Fibroblast of lung (primary cell): ENCODE measurements around the gene SMAD3. TPM values are rescaled to one million over a fixed set of nuclear protein-coding genes. Genes with fewer than 3 reads are reported as not detected.

ENCODE experiments used
- DNase-seq, 2 donors: peaks; one replicate each; pipeline versions ENCODE4 v3.0.0 to v3.0.0-alpha.2; 2010; ENCODE audit warnings: low read depth in 2 of 2
- H2AFZ ChIP-seq: 2 replicates; pipeline ENCODE4 v1.5.1; 2012; ENCODE audit warnings: low read length, control low read depth, inconsistent platforms
- H3K27ac ChIP-seq: 2 replicates; pipeline ENCODE4 v1.5.1; 2011; ENCODE audit warnings: low read length, control low read depth; ENCODE audit not compliant: insufficient read depth
- H3K27me3 ChIP-seq: 2 replicates; pipeline ENCODE4 v1.5.1; 2011; ENCODE audit warnings: mild to moderate bottlenecking, low read length; ENCODE audit not compliant: control insufficient read depth, insufficient read depth
- H3K36me3 ChIP-seq: 2 replicates; pipeline ENCODE4 v1.5.1; 2011; ENCODE audit warnings: low read length; ENCODE audit not compliant: control insufficient read depth, insufficient read depth
- H3K4me1 ChIP-seq: 2 replicates; pipeline ENCODE4 v1.5.1; 2011; ENCODE audit warnings: low read length; ENCODE audit not compliant: control insufficient read depth, insufficient read depth; ENCODE audit errors: extremely low read depth
- H3K4me2 ChIP-seq: 2 replicates; pipeline ENCODE4 v1.5.1; 2011; ENCODE audit warnings: low read length, control low read depth; ENCODE audit not compliant: insufficient read depth; ENCODE audit errors: extremely low read depth
- H3K4me3 ChIP-seq, 4 experiments: fragments of 200-600 bp in 1 of 4; sonication (generic) in 1 of 4; replicated peaks in 1 of 4; 2 replicates each; pipeline ENCODE4 v1.5.1; 2011 to 2016; ENCODE audit warnings: low read length in 4 of 4, low read depth in 3 of 4, mild to moderate bottlenecking in 3 of 4, control low read depth in 2 of 4, inconsistent platforms in 1 of 4, mixed read lengths in 1 of 4; ENCODE audit not compliant: insufficient read depth in 1 of 4; ENCODE audit errors: control extremely low read depth in 1 of 4
- H3K79me2 ChIP-seq: 2 replicates; pipeline ENCODE4 v1.5.1; 2012; ENCODE audit warnings: mild to moderate bottlenecking, low read length, inconsistent platforms; ENCODE audit not compliant: control insufficient read depth, insufficient read depth
- H3K9ac ChIP-seq: 2 replicates; pipeline ENCODE4 v1.5.1; 2011; ENCODE audit warnings: mild to moderate bottlenecking, low read length, control low read depth; ENCODE audit not compliant: insufficient read depth
- H3K9me3 ChIP-seq: 2 replicates; pipeline ENCODE4 v1.5.1; 2012; ENCODE audit warnings: low read depth, low read length; ENCODE audit not compliant: control insufficient read depth, insufficient read depth
- H4K20me1 ChIP-seq: 2 replicates; pipeline ENCODE4 v1.5.1; 2011; ENCODE audit warnings: low read length; ENCODE audit not compliant: control insufficient read depth, insufficient read depth; ENCODE audit errors: extremely low read depth
- CTCF ChIP-seq, 2 donors: IDR thresholded peaks in 1 of 2; conservative IDR thresholded peaks in 1 of 2; 1 replicate in 1 of 2; 2 replicates in 1 of 2; pipeline ENCODE4 v1.5.1; 2011 to 2012; ENCODE audit warnings: low read length in 2 of 2, control low read depth in 1 of 2, inconsistent platforms in 1 of 2, low read depth in 1 of 2, mild to moderate bottlenecking in 1 of 2
- EZH2 ChIP-seq: IDR thresholded peaks from 2 replicates; pipeline ENCODE4 v1.5.1; 2012; ENCODE audit warnings: low read length, control low read depth, mild to moderate bottlenecking; ENCODE audit errors: missing control alignments
- polyA plus RNA-seq, 2 donors: library from polyadenylated mRNA; depleted of rRNA in 1 of 2; stranded (reverse) in 1 of 2; unstranded in 1 of 2; fragments of >200 nt; gene quantifications; 2 replicates each; pipeline ENCODE4 v1.2.1, GENCODE V29; 2011 to 2012; ENCODE audit warnings: missing spikeins in 1 of 2
- total RNA-seq: library from RNA; depleted of rRNA; stranded (reverse); fragments of >200 nt; gene quantifications from 2 replicates; pipeline ENCODE4 v1.2.1, GENCODE V29; 2014

Gene SMAD3
- total and polyA plus RNA-seq, 2 donors (not counting 1 experiment from before 2014, with no cell fraction given): 69.9 to 173 TPM

- no peak for TF ChIP-seq EZH2
- TF ChIP-seq CTCF (conservative IDR thresholded peaks at IDR 0.05 in 1 of 2, IDR thresholded peaks at IDR 0.05 in 1 of 2; ENCODE audit: low read depth in 1 of 2, low read length in 2 of 2): peak in 1 of 2 donors; percentile 29
- no peaks in the 10 kb centered on the region for H3K9me3 ChIP-seq
- peak overlapping the region; percentile 95 for H3K27ac ChIP-seq
- H3K4me1 ChIP-seq: peaks cover 77% of the 10 kb centered on the region
- no peaks in the 10 kb centered on the region for H4K20me1 ChIP-seq
- peaks cover 13% of the 10 kb centered on the region for H3K36me3 ChIP-seq
- H3K9ac ChIP-seq: peak overlapping the region; percentile 47
- peaks cover 90% of the 10 kb centered on the region for H3K79me2 ChIP-seq
- H3K4me3 ChIP-seq: no peak overlapping the region
- H2AFZ ChIP-seq: no peak overlapping the region
- H3K27me3 ChIP-seq: no peaks in the 10 kb centered on the region
- H3K4me2 ChIP-seq: peak overlapping the region; percentile 56
- peak; percentile 98 to 99 for DNase-seq
These were observed 39.9 kb downstream of the SMAD3 start for GRCh38 chr15:67105065-67105951.

- Histone ChIP-seq H3K36me3 (peaks cover 13% of the 10 kb centered on the region), H3K4me3 (no peak overlapping the region), H3K9me3 (no peaks in the 10 kb centered on the region), H3K27me3 (no peaks in the 10 kb centered on the region), H4K20me1 (no peaks in the 10 kb centered on the region), H3K9ac (peak overlapping the region; percentile 49), H3K79me2 (peaks cover 91% of the 10 kb centered on the region), H3K4me1 (peaks cover 74% of the 10 kb centered on the region), H2AFZ (no peak overlapping the region), H3K27ac (peak overlapping the region; percentile 95), H3K4me2 (peak overlapping the region; percentile 64)
- no peak for TF ChIP-seq CTCF (conservative IDR thresholded peaks at IDR 0.05 in 1 of 2, IDR thresholded peaks at IDR 0.05 in 1 of 2; ENCODE audit: low read depth in 1 of 2, low read length in 2 of 2)
- TF ChIP-seq EZH2: no peak
- DNase-seq: no peak
These were observed 40.8 kb downstream of the SMAD3 start for GRCh38 chr15:67105991-67106763.

- peaks cover 91% of the 10 kb centered on the region for H3K79me2 ChIP-seq
- peak overlapping the region; percentile 64 for H3K4me2 ChIP-seq
- H4K20me1 ChIP-seq: no peaks in the 10 kb centered on the region
- H3K9ac ChIP-seq: peak overlapping the region; percentile 49
- peaks cover 13% of the 10 kb centered on the region for H3K36me3 ChIP-seq
- H2AFZ ChIP-seq: no peak overlapping the region
- H3K4me3 ChIP-seq: no peak overlapping the region
- TF ChIP-seq CTCF (conservative IDR thresholded peaks at IDR 0.05 in 1 of 2, IDR thresholded peaks at IDR 0.05 in 1 of 2; ENCODE audit: low read depth in 1 of 2, low read length in 2 of 2) (no peak), EZH2 (no peak)
- no peaks in the 10 kb centered on the region for H3K27me3 ChIP-seq
- peaks cover 69% of the 10 kb centered on the region for H3K4me1 ChIP-seq
- H3K27ac ChIP-seq: peak overlapping the region; percentile 95
- H3K9me3 ChIP-seq: no peaks in the 10 kb centered on the region
- DNase-seq: no peak
These were observed 41.3 kb downstream of the SMAD3 start for GRCh38 chr15:67106764-67107013.
